ENCODE results near the gene MYOZ3. TPM values are rescaled to one million over a fixed set of nuclear protein-coding genes. Genes with fewer than 3 reads are reported as not detected.

The MYOZ3 gene
- total RNA-seq: 1.5 and 4.6 TPM in 2 replicates

GRCh38 chr5:150661086-150661485, at the start of gene MYOZ3:
TSS of gene MYOZ3 (plus strand) at chr5:150661251. CDS start at chr5:150662942, 1,691 bp downstream.
- no peaks in the 10 kb centered on the region for H3K36me3 ChIP-seq (ENCODE audit: control insufficient read depth, insufficient read depth, low read length)
- no peak for TF ChIP-seq CTCF (IDR thresholded peaks at IDR 0.05; ENCODE audit: insufficient read depth, low read length, poor library complexity, severe bottlenecking)
- no peak for DNase-seq (ENCODE audit: low read depth)
- H3K27me3 ChIP-seq (ENCODE audit: control insufficient read depth, insufficient read depth, low read length): peaks cover 12% of the 10 kb centered on the region
- H3K4me3 ChIP-seq (ENCODE audit: low read depth, low read length): no peak within 1 kb of the TSS

- Histone ChIP-seq H3K4me3 (ENCODE audit: low read depth, low read length) (no peak overlapping the region), H3K36me3 (ENCODE audit: control insufficient read depth, insufficient read depth, low read length) (no peaks in the 10 kb centered on the region), H3K27me3 (ENCODE audit: control insufficient read depth, insufficient read depth, low read length) (peaks cover 29% of the 10 kb centered on the region)
- no peak for TF ChIP-seq CTCF (IDR thresholded peaks at IDR 0.05; ENCODE audit: insufficient read depth, low read length, poor library complexity, severe bottlenecking)
- no peak for DNase-seq (ENCODE audit: low read depth)
Observed at GRCh38 chr5:150612405-150612804, 48.6 kb upstream of the MYOZ3 start.

- no peak overlapping the region for H3K4me3 ChIP-seq (ENCODE audit: low read depth, low read length)
Observed at GRCh38 chr5:150612905-150613670, 48.0 kb upstream of the MYOZ3 start.

GRCh38 chr5:150613991-150614660, 46.9 kb upstream of the MYOZ3 start:
- Histone ChIP-seq H3K4me3 (ENCODE audit: low read depth, low read length) (no peak overlapping the region), H3K27me3 (ENCODE audit: control insufficient read depth, insufficient read depth, low read length) (peaks cover 29% of the 10 kb centered on the region), H3K36me3 (ENCODE audit: control insufficient read depth, insufficient read depth, low read length) (no peaks in the 10 kb centered on the region)
- peak; percentile 17 for TF ChIP-seq CTCF (IDR thresholded peaks at IDR 0.05; ENCODE audit: insufficient read depth, low read length, poor library complexity, severe bottlenecking)
- no peak for DNase-seq (ENCODE audit: low read depth)

More at GRCh38 chr5:150612905-150613670, 48.0 kb upstream of the MYOZ3 start:
- TF ChIP-seq CTCF (IDR thresholded peaks at IDR 0.05; ENCODE audit: insufficient read depth, low read length, poor library complexity, severe bottlenecking): no peak
- DNase-seq (ENCODE audit: low read depth): no peak
- Histone ChIP-seq H3K36me3 (ENCODE audit: control insufficient read depth, insufficient read depth, low read length) (no peaks in the 10 kb centered on the region), H3K27me3 (ENCODE audit: control insufficient read depth, insufficient read depth, low read length) (peaks cover 29% of the 10 kb centered on the region)

GRCh38 chr5:150614661-150615060, 46.4 kb upstream of the MYOZ3 start:
- H3K4me3 ChIP-seq (ENCODE audit: low read depth, low read length): no peak overlapping the region
- no peaks in the 10 kb centered on the region for H3K36me3 ChIP-seq (ENCODE audit: control insufficient read depth, insufficient read depth, low read length)
- no peak for DNase-seq (ENCODE audit: low read depth)
- peaks cover 29% of the 10 kb centered on the region for H3K27me3 ChIP-seq (ENCODE audit: control insufficient read depth, insufficient read depth, low read length)
- no peak for TF ChIP-seq CTCF (IDR thresholded peaks at IDR 0.05; ENCODE audit: insufficient read depth, low read length, poor library complexity, severe bottlenecking)

Measured in kidney epithelial cell (primary cell).